ENCODE results near the gene TRIM29.

DNA sequence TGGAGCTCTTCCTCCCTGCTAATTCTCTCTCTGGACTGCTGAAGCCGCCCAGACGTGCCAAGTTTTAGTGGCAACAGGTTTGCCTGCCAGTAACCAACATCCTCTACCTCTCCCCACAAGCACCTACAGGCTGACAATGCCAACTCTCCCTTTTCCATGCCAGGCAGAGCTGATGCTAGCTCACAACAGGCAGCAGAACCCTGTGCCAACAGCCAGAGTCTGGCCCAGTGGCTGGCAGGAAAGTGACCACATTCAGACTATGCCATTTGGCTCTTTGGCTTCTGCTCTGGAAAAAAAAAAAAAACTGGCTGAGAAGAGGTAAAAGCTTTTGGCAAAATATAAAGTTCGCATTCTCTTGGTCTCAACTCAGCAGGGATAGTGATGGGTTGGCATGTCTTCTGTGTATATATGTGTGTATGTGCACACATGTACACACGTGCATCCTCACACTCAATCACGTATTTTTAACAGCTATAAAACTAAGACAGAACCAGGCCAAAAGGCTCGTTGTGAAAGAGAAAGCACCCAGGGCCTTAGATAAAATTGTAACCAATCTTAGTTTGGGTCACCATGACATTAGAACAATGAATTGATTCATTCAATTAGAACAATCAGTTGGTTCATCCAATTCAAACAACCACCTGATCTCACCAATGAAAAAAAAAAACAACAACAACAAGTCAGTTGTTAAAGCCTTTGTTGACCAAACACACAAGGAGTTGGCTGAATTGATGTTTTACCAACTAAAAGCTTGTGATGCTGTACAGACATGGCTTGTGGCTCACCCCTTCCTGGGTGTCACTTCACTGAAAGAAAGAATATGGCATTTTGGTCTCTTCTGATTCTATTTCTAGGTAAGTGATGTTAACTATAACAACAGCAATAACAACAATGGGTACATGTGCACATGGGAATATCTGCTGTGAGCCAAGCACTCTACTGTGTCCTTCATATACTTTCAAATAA, 48.6 kb downstream of the TRIM29 start:
- TF ChIP-seq BACH2 (CRISPR knock-in tag; IDR thresholded peaks at IDR 0.05; ENCODE audit: borderline replicate concordance) (no peak), OSR1 (CRISPR knock-in tag; IDR thresholded peaks at IDR 0.05) (no peak), ZFP30 (CRISPR knock-in tag; IDR thresholded peaks at IDR 0.05) (no peak), ARNTL (CRISPR knock-in tag; IDR thresholded peaks at IDR 0.05; ENCODE audit: borderline replicate concordance, low read depth) (no peak), RARB (CRISPR knock-in tag; IDR thresholded peaks at IDR 0.05) (no peak), ISL1 (CRISPR knock-in tag; IDR thresholded peaks at IDR 0.05) (no peak), ZC3H10 (CRISPR knock-in tag; IDR thresholded peaks at IDR 0.05) (no peak), ZNF565 (CRISPR knock-in tag; conservative IDR thresholded peaks at IDR 0.05; ENCODE audit: low read depth) (no peak), ZNF8 (CRISPR knock-in tag; IDR thresholded peaks at IDR 0.05) (no peak)
- TF ChIP-seq, protein P1, sequence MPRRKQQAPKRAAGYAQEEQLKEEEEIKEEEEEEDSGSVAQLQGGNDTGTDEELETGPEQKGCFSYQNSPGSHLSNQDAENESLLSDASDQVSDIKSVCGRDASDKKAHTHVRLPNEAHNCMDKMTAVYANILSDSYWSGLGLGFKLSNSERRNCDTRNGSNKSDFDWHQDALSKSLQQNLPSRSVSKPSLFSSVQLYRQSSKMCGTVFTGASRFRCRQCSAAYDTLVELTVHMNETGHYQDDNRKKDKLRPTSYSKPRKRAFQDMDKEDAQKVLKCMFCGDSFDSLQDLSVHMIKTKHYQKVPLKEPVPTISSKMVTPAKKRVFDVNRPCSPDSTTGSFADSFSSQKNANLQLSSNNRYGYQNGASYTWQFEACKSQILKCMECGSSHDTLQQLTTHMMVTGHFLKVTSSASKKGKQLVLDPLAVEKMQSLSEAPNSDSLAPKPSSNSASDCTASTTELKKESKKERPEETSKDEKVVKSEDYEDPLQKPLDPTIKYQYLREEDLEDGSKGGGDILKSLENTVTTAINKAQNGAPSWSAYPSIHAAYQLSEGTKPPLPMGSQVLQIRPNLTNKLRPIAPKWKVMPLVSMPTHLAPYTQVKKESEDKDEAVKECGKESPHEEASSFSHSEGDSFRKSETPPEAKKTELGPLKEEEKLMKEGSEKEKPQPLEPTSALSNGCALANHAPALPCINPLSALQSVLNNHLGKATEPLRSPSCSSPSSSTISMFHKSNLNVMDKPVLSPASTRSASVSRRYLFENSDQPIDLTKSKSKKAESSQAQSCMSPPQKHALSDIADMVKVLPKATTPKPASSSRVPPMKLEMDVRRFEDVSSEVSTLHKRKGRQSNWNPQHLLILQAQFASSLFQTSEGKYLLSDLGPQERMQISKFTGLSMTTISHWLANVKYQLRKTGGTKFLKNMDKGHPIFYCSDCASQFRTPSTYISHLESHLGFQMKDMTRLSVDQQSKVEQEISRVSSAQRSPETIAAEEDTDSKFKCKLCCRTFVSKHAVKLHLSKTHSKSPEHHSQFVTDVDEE (CRISPR knock-in tag; IDR thresholded peaks at IDR 0.05) = no peak
- TF ChIP-seq, protein P2, sequence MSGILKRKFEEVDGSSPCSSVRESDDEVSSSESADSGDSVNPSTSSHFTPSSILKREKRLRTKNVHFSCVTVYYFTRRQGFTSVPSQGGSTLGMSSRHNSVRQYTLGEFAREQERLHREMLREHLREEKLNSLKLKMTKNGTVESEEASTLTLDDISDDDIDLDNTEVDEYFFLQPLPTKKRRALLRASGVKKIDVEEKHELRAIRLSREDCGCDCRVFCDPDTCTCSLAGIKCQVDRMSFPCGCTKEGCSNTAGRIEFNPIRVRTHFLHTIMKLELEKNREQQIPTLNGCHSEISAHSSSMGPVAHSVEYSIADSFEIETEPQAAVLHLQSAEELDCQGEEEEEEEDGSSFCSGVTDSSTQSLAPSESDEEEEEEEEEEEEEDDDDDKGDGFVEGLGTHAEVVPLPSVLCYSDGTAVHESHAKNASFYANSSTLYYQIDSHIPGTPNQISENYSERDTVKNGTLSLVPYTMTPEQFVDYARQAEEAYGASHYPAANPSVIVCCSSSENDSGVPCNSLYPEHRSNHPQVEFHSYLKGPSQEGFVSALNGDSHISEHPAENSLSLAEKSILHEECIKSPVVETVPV (CRISPR knock-in tag; IDR thresholded peaks at IDR 0.05) = no peak
- TF ChIP-seq, protein P3, sequence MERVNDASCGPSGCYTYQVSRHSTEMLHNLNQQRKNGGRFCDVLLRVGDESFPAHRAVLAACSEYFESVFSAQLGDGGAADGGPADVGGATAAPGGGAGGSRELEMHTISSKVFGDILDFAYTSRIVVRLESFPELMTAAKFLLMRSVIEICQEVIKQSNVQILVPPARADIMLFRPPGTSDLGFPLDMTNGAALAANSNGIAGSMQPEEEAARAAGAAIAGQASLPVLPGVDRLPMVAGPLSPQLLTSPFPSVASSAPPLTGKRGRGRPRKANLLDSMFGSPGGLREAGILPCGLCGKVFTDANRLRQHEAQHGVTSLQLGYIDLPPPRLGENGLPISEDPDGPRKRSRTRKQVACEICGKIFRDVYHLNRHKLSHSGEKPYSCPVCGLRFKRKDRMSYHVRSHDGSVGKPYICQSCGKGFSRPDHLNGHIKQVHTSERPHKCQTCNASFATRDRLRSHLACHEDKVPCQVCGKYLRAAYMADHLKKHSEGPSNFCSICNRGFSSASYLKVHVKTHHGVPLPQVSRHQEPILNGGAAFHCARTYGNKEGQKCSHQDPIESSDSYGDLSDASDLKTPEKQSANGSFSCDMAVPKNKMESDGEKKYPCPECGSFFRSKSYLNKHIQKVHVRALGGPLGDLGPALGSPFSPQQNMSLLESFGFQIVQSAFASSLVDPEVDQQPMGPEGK (CRISPR knock-in tag; IDR thresholded peaks at IDR 0.05; ENCODE audit: borderline replicate concordance) = no peak

All from SK-N-SH treated with all-trans-retinoic acid at 6 μM for 48 hours (cell line).